Gastroesophageal sphincter (tissue), 3 donors: ENCODE measurements around the gene NGF.

Experiments
- CTCF ChIP-seq, 4 experiments: fragments of 200-600 bp in 2 of 4; fragments of 450-650 bp in 2 of 4; sonication (generic) in 1 of 4; IDR thresholded peaks; one replicate each; pipeline ENCODE4 v1.5.1; 2017 to 2019; ENCODE audit warnings: antibody characterized with exemption in 4 of 4, mild to moderate bottlenecking in 2 of 4, moderate library complexity in 2 of 4
- POLR2AphosphoS5 ChIP-seq: sonication (generic); formaldehyde crosslinking; IDR thresholded peaks from one replicate; pipeline ENCODE4 v1.6.1; 2017; ENCODE audit warnings: antibody characterized with exemption

- TF ChIP-seq CTCF (IDR thresholded peaks at IDR 0.05) (no peak), POLR2AphosphoS5 (no peak)
Measured at GRCh38 chr1:115246526-115246925, 91.5 kb downstream of the NGF start.
